ENCODE data around the gene SLC49A3.

The SLC49A3 gene

GRCh38 chr4:656436-657337 is 32.3 kb downstream of the SLC49A3 start:
- Histone ChIP-seq H2BK12ac (ENCODE audit: low read length) (no peak overlapping the region), H3K79me1 (ENCODE audit: low read length) (no peaks in the 10 kb centered on the region), H3K79me2 (ENCODE audit: control insufficient read depth, insufficient read depth, low read length, poor library complexity) (no peaks in the 10 kb centered on the region), H3K4me1 (ENCODE audit: control insufficient read depth in 1 of 2, insufficient read depth in 2 of 2, low read length in 2 of 2) (peaks cover 4 to 8% of the 10 kb centered on the region in 2 experiments), H3K14ac (ENCODE audit: low read length) (no peak overlapping the region), H4K91ac (ENCODE audit: low read depth, low read length) (no peak overlapping the region), H3K27ac (ENCODE audit: low read depth, low read length) (no peak overlapping the region), H3K4me2 (ENCODE audit: low read length) (no peak overlapping the region), H2AK5ac (ENCODE audit: low read length) (no peak overlapping the region), H3K9me3 (ENCODE audit: insufficient read depth, low read depth, low read length) (peaks cover 12% of the 10 kb centered on the region), H4K8ac (ENCODE audit: low read depth, low read length) (no peak overlapping the region), H3K4ac (ENCODE audit: low read depth, low read length) (no peak overlapping the region), H3K18ac (ENCODE audit: low read length) (no peak overlapping the region), H3K23ac (ENCODE audit: low read length) (no peak overlapping the region), H3K4me3 (ENCODE audit: low read depth, low read length) (no peak overlapping the region), H3K36me3 (ENCODE audit: control insufficient read depth in 1 of 2, insufficient read depth in 2 of 2, low read length in 2 of 2) (no peaks in the 10 kb centered on the region), H3K27me3 (ENCODE audit: insufficient read depth, low read length) (no peaks in the 10 kb centered on the region), H2AFZ (ENCODE audit: insufficient read depth, low read length, poor library complexity) (no peak overlapping the region), H2BK120ac (ENCODE audit: insufficient read depth, low read length, poor library complexity) (no peak overlapping the region), H3K9ac (ENCODE audit: low read length) (no peak overlapping the region), H2BK5ac (ENCODE audit: low read depth, low read length, poor library complexity) (no peak overlapping the region), H4K12ac (ENCODE audit: low read depth, low read length) (no peak overlapping the region)
- no CpG with 5 or more reads among the region's 58 CpGs for whole genome bisulfite sequencing (ENCODE audit: extremely low coverage, insufficient coverage, insufficient read length)
- no peak for DNase-seq

DNA sequence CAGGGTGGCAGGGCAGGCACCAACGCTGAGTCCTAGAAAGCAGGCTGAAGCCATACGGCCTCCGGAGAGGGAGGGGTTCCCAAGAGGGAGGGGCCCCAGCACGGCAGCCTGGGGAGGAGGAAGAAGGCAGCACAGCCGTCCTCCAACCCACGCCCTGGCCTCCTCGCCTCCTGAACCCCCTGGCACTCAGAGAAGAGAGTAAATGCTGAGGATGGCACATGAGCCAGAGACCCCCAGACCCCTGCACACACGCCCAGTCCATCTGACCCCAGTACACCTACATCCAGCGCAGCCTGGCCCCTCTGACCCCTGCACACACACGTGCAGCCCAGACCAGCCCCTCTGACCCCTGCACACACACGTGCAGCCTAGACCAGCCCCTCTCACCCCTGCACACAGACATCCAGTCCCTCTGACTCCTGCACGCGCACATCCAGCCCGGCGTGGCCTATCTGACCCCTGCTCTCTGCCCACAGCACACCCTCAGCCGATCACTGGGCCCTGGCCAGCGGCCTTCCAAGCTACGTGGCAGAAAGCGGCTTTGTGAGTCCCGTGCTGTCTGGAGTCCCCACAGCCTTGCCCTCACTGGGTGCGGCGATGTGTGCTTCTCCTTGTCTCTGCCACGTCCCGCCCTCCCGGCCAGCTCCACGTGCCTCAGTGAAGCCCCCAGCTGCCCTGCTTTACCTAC is 33.3 kb downstream of the SLC49A3 start:
- H3K18ac ChIP-seq (ENCODE audit: low read length) = no peak overlapping the region

GRCh38 chr4:654871-655463 is 34.0 kb downstream of the SLC49A3 start:
- no peak overlapping the region for H4K91ac ChIP-seq (ENCODE audit: low read depth, low read length)
- H3K79me2 ChIP-seq (ENCODE audit: control insufficient read depth, insufficient read depth, low read length, poor library complexity) = no peaks in the 10 kb centered on the region
- H3K36me3 ChIP-seq (ENCODE audit: control insufficient read depth in 1 of 2, insufficient read depth in 2 of 2, low read length in 2 of 2) = no peaks in the 10 kb centered on the region
- no peak overlapping the region for H3K18ac ChIP-seq (ENCODE audit: low read length)
- peaks cover 9% of the 10 kb centered on the region for H3K9me3 ChIP-seq (ENCODE audit: insufficient read depth, low read depth, low read length)
- no peak overlapping the region for H2BK120ac ChIP-seq (ENCODE audit: insufficient read depth, low read length, poor library complexity)
- H3K4ac ChIP-seq (ENCODE audit: low read depth, low read length) = no peak overlapping the region
- H4K12ac ChIP-seq (ENCODE audit: low read depth, low read length) = no peak overlapping the region
- H3K9ac ChIP-seq (ENCODE audit: low read length) = no peak overlapping the region
- no peak overlapping the region for H2AFZ ChIP-seq (ENCODE audit: insufficient read depth, low read length, poor library complexity)
- H3K23ac ChIP-seq (ENCODE audit: low read length) = no peak overlapping the region
- H3K4me1 ChIP-seq (ENCODE audit: control insufficient read depth in 1 of 2, insufficient read depth in 2 of 2, low read length in 2 of 2) = peaks cover 4 to 8% of the 10 kb centered on the region in 2 experiments
- H2BK5ac ChIP-seq (ENCODE audit: low read depth, low read length, poor library complexity) = no peak overlapping the region
- no peak overlapping the region for H3K4me2 ChIP-seq (ENCODE audit: low read length)
- H3K27me3 ChIP-seq (ENCODE audit: insufficient read depth, low read length) = no peaks in the 10 kb centered on the region
- no peak overlapping the region for H3K4me3 ChIP-seq (ENCODE audit: low read depth, low read length)
- H3K79me1 ChIP-seq (ENCODE audit: low read length) = no peaks in the 10 kb centered on the region
- H2BK12ac ChIP-seq (ENCODE audit: low read length) = no peak overlapping the region
- H2AK5ac ChIP-seq (ENCODE audit: low read length) = no peak overlapping the region
- H3K27ac ChIP-seq (ENCODE audit: low read depth, low read length) = no peak overlapping the region
- no peak overlapping the region for H4K8ac ChIP-seq (ENCODE audit: low read depth, low read length)
- H3K14ac ChIP-seq (ENCODE audit: low read length) = no peak overlapping the region
- DNase-seq = no peak
- WGBS (ENCODE audit: extremely low coverage, insufficient coverage, insufficient read length) = no CpG with 5 or more reads among the region's 17 CpGs

More for the DNA sequence above, 33.3 kb downstream of the SLC49A3 start:
- Histone ChIP-seq H3K23ac (ENCODE audit: low read length) (no peak overlapping the region), H3K27ac (ENCODE audit: low read depth, low read length) (no peak overlapping the region), H2AFZ (ENCODE audit: insufficient read depth, low read length, poor library complexity) (no peak overlapping the region), H3K36me3 (ENCODE audit: control insufficient read depth in 1 of 2, insufficient read depth in 2 of 2, low read length in 2 of 2) (no peaks in the 10 kb centered on the region), H3K4me3 (ENCODE audit: low read depth, low read length) (no peak overlapping the region), H2BK120ac (ENCODE audit: insufficient read depth, low read length, poor library complexity) (no peak overlapping the region), H2BK5ac (ENCODE audit: low read depth, low read length, poor library complexity) (no peak overlapping the region), H3K4ac (ENCODE audit: low read depth, low read length) (no peak overlapping the region), H3K27me3 (ENCODE audit: insufficient read depth, low read length) (no peaks in the 10 kb centered on the region), H2BK12ac (ENCODE audit: low read length) (no peak overlapping the region), H3K9ac (ENCODE audit: low read length) (no peak overlapping the region), H3K9me3 (ENCODE audit: insufficient read depth, low read depth, low read length) (peaks cover 12% of the 10 kb centered on the region), H4K91ac (ENCODE audit: low read depth, low read length) (no peak overlapping the region), H3K4me1 (ENCODE audit: control insufficient read depth in 1 of 2, insufficient read depth in 2 of 2, low read length in 2 of 2) (peaks cover 4 to 8% of the 10 kb centered on the region in 2 experiments), H4K8ac (ENCODE audit: low read depth, low read length) (no peak overlapping the region), H3K79me1 (ENCODE audit: low read length) (no peaks in the 10 kb centered on the region), H3K14ac (ENCODE audit: low read length) (no peak overlapping the region), H4K12ac (ENCODE audit: low read depth, low read length) (no peak overlapping the region), H3K79me2 (ENCODE audit: control insufficient read depth, insufficient read depth, low read length, poor library complexity) (no peaks in the 10 kb centered on the region), H2AK5ac (ENCODE audit: low read length) (no peak overlapping the region), H3K4me2 (ENCODE audit: low read length) (no peak overlapping the region)
- no peak for DNase-seq
- WGBS (ENCODE audit: extremely low coverage, insufficient coverage, insufficient read length) = no CpG with 5 or more reads among the region's 26 CpGs

- Histone ChIP-seq H2AK5ac (ENCODE audit: low read length) (no peak overlapping the region), H3K4me2 (ENCODE audit: low read length) (no peak overlapping the region), H3K9ac (ENCODE audit: low read length) (no peak overlapping the region), H3K79me1 (ENCODE audit: low read length) (no peaks in the 10 kb centered on the region), H4K8ac (ENCODE audit: low read depth, low read length) (no peak overlapping the region), H3K4ac (ENCODE audit: low read depth, low read length) (no peak overlapping the region), H3K23ac (ENCODE audit: low read length) (peak overlapping the region; percentile 37), H4K91ac (ENCODE audit: low read depth, low read length) (no peak overlapping the region), H3K79me2 (ENCODE audit: control insufficient read depth, insufficient read depth, low read length, poor library complexity) (no peaks in the 10 kb centered on the region), H3K14ac (ENCODE audit: low read length) (no peak overlapping the region), H3K4me1 (ENCODE audit: control insufficient read depth in 1 of 2, insufficient read depth in 2 of 2, low read length in 2 of 2) (peaks cover 4 to 8% of the 10 kb centered on the region in 2 experiments), H3K36me3 (ENCODE audit: control insufficient read depth in 1 of 2, insufficient read depth in 2 of 2, low read length in 2 of 2) (no peaks in the 10 kb centered on the region), H2BK120ac (ENCODE audit: insufficient read depth, low read length, poor library complexity) (no peak overlapping the region), H3K27ac (ENCODE audit: low read depth, low read length) (no peak overlapping the region), H3K4me3 (ENCODE audit: low read depth, low read length) (no peak overlapping the region), H2AFZ (ENCODE audit: insufficient read depth, low read length, poor library complexity) (no peak overlapping the region), H3K18ac (ENCODE audit: low read length) (no peak overlapping the region), H4K12ac (ENCODE audit: low read depth, low read length) (no peak overlapping the region), H2BK12ac (ENCODE audit: low read length) (no peak overlapping the region), H3K27me3 (ENCODE audit: insufficient read depth, low read length) (no peaks in the 10 kb centered on the region), H3K9me3 (ENCODE audit: insufficient read depth, low read depth, low read length) (peaks cover 5% of the 10 kb centered on the region), H2BK5ac (ENCODE audit: low read depth, low read length, poor library complexity) (no peak overlapping the region)
- DNase-seq = no peak
- no CpG with 5 or more reads among the region's 17 CpGs for WGBS (ENCODE audit: extremely low coverage, insufficient coverage, insufficient read length)
These were observed 34.5 kb downstream of the SLC49A3 start for GRCh38 chr4:654503-654845.

All from trophoblast cell (in vitro differentiated cells and primary cell).